ENCODE measurements around the gene DCX. TPM values are rescaled to one million over a fixed set of nuclear protein-coding genes. Genes with fewer than 3 reads are reported as not detected.

Gene DCX
- total RNA-seq, 1 experiment from 2014 or later = not detected

DNA sequence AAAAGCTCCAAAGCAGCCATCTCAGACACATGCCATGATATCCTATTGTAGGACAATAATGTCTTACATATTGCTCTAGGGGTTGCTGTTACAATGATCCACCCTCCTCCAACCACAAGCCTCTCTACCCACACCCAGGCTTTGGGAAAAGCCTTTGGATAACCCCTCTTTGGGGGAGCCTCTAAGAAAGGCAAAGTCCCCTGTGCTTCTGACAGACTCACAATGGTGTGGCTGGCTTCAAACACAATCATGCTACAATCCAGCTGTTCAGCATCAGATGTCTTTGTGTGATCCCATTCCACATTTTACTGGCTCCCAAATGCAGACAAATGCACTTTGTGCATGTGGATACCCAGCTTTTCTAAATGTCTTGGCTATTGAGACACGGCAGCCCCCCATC lies 75.9 kb downstream of the DCX start:
- ChIA-PET CTCF (no interaction called here), POLR2A (no interaction called here), RAD21 (ENCODE audit: low non-redundant PET in 1 of 2, low total read pairs in 2 of 2, uncharacterized antibody in 2 of 2, unreplicated experiment in 2 of 2) (no interaction called here)
- Histone ChIP-seq H2AFZ (ENCODE audit: low read depth, low read length, poor library complexity, severe bottlenecking) (no peak overlapping the region), H3K27ac (ENCODE audit: low read depth, low read length) (no peak overlapping the region), H3K9ac (ENCODE audit: low read length) (no peak overlapping the region), H3K9me3 (ENCODE audit: control insufficient read depth in 1 of 2, insufficient read depth in 1 of 2, low read depth in 1 of 2, low read length in 2 of 2) (no peaks in the 10 kb centered on the region), H3K79me2 (ENCODE audit: insufficient read depth, low read length) (no peaks in the 10 kb centered on the region), H3K27me3 (ENCODE audit: insufficient read depth, low read length) (peaks cover 4% of the 10 kb centered on the region; the same call in 1 of the 2 replicates), H4K20me1 (ENCODE audit: insufficient read depth) (no peaks in the 10 kb centered on the region), H3K4me3 (replicated peaks in 1 of 2; ENCODE audit: low read depth in 1 of 2, low read length in 2 of 2) (no peak overlapping the region), H3K4me2 (ENCODE audit: low read length) (no peak overlapping the region), H3K36me3 (ENCODE audit: control insufficient read depth in 1 of 2, insufficient read depth in 2 of 2, low read length in 2 of 2) (no peaks in the 10 kb centered on the region), H3K9me2 (ENCODE audit: insufficient read depth) (no peaks in the 10 kb centered on the region), H3K4me1 (ENCODE audit: control insufficient read depth in 1 of 2, insufficient read depth in 2 of 2, low read length in 2 of 2) (no peaks in the 10 kb centered on the region)
- BruUV-seq (replicated peaks) = no TSS peak
- TF ChIP-seq, protein P1, sequence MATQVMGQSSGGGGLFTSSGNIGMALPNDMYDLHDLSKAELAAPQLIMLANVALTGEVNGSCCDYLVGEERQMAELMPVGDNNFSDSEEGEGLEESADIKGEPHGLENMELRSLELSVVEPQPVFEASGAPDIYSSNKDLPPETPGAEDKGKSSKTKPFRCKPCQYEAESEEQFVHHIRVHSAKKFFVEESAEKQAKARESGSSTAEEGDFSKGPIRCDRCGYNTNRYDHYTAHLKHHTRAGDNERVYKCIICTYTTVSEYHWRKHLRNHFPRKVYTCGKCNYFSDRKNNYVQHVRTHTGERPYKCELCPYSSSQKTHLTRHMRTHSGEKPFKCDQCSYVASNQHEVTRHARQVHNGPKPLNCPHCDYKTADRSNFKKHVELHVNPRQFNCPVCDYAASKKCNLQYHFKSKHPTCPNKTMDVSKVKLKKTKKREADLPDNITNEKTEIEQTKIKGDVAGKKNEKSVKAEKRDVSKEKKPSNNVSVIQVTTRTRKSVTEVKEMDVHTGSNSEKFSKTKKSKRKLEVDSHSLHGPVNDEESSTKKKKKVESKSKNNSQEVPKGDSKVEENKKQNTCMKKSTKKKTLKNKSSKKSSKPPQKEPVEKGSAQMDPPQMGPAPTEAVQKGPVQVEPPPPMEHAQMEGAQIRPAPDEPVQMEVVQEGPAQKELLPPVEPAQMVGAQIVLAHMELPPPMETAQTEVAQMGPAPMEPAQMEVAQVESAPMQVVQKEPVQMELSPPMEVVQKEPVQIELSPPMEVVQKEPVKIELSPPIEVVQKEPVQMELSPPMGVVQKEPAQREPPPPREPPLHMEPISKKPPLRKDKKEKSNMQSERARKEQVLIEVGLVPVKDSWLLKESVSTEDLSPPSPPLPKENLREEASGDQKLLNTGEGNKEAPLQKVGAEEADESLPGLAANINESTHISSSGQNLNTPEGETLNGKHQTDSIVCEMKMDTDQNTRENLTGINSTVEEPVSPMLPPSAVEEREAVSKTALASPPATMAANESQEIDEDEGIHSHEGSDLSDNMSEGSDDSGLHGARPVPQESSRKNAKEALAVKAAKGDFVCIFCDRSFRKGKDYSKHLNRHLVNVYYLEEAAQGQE (IDR thresholded peaks at IDR 0.05; ENCODE audit: low read depth) = no peak
- TF ChIP-seq ZFX (IDR thresholded peaks at IDR 0.05) = no peak
- no peak for TF ChIP-seq POLR2A (IDR thresholded peaks at IDR 0.05; ENCODE audit: borderline replicate concordance, extremely low read depth, insufficient read depth, insufficient read length)
- TF ChIP-seq ELF1 (IDR thresholded peaks at IDR 0.05; ENCODE audit: borderline replicate concordance, low read depth) = no peak
- TF ChIP-seq EZH2phosphoT487 (IDR thresholded peaks at IDR 0.05; ENCODE audit: borderline replicate concordance) = no peak
- TF ChIP-seq EZH2 (IDR thresholded peaks at IDR 0.05) = no peak
- TF ChIP-seq SP1 (IDR thresholded peaks at IDR 0.05; ENCODE audit: low read depth) = no peak
- TF ChIP-seq ATF3 (IDR thresholded peaks at IDR 0.05) = no peak
- TF ChIP-seq POLR2AphosphoS5 (IDR thresholded peaks at IDR 0.05; ENCODE audit: low read depth, low read length) = no peak
- TF ChIP-seq, protein P2, sequence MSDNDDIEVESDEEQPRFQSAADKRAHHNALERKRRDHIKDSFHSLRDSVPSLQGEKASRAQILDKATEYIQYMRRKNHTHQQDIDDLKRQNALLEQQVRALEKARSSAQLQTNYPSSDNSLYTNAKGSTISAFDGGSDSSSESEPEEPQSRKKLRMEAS (IDR thresholded peaks at IDR 0.05) = no peak
- TF ChIP-seq JUND (IDR thresholded peaks at IDR 0.05) = no peak
- no peak for TF ChIP-seq SIN3A (IDR thresholded peaks at IDR 0.05; ENCODE audit: low read depth)
- TF ChIP-seq CEBPB (IDR thresholded peaks at IDR 0.05; ENCODE audit: low read depth) = no peak
- no peak for TF ChIP-seq ZBTB33 (IDR thresholded peaks at IDR 0.05; ENCODE audit: extremely low read depth, insufficient replicate concordance, low read length)
- no peak for TF ChIP-seq EGR1 (IDR thresholded peaks at IDR 0.05; ENCODE audit: low read depth)
- TF ChIP-seq FOSL1 (IDR thresholded peaks at IDR 0.05; ENCODE audit: low read depth) = no peak
- TF ChIP-seq ZNF274 (IDR thresholded peaks at IDR 0.05; ENCODE audit: low read depth, low read length) = no peak
- intact Hi-C loops (cut with micrococcal nuclease) = no loop called here
- no peak for DNase-seq (ENCODE audit: low read depth, low spot score)
- ATAC-seq = no peak

Data from HCT116 (cell line).